GM12891 (cell line): ENCODE results near the gene KMO.

Experiments
- POLR2A ChIP-seq: IDR thresholded peaks from 2 replicates; pipeline ENCODE4 v1.6.1; 2011; ENCODE audit warnings: low read depth, low read length, control low read depth
- POLR2AphosphoS5 ChIP-seq: IDR thresholded peaks from 2 replicates; pipeline ENCODE4 v1.6.1; 2011; ENCODE audit warnings: low read depth, low read length, control low read depth

- TF ChIP-seq POLR2AphosphoS5 (no peak), POLR2A (no peak)
Measured at GRCh38 chr1:241638909-241639622, 106.9 kb downstream of the KMO start.
